K562 (cell line): Measurements from ENCODE around the gene HELZ. TPM values are rescaled to one million over a fixed set of nuclear protein-coding genes. Genes with fewer than 3 reads are reported as not detected.

Source experiments
- ATF3 ChIP-seq, 2 experiments: fragments of 450-650 bp in 1 of 2; sonication (generic) in 1 of 2; formaldehyde crosslinking in 1 of 2; IDR thresholded peaks in 1 of 2; conservative IDR thresholded peaks in 1 of 2; 2 replicates each; pipeline versions ENCODE4 v1.6.1 to v1.8.1; 2016 to 2023; ENCODE audit warnings: mild to moderate bottlenecking in 2 of 2, moderate library complexity in 2 of 2, inconsistent platforms in 1 of 2, missing genetic modification reagents in 1 of 2
- BCL6 ChIP-seq: fragments of 250-450 bp; sonication (Bioruptor Pico); IDR thresholded peaks from 2 replicates; pipeline ENCODE4 v1.4.0; 2020
- CLOCK ChIP-seq: fragments of 250-450 bp; sonication (Bioruptor Pico); IDR thresholded peaks from 2 replicates; pipeline ENCODE4 v1.4.0; 2020; ENCODE audit warnings: mild to moderate bottlenecking, moderate library complexity, borderline replicate concordance
- E2F4 ChIP-seq: sonication (generic); formaldehyde crosslinking; IDR thresholded peaks from 2 replicates; pipeline ENCODE4 v1.8.0; 2022; ENCODE audit warnings: mild to moderate bottlenecking, low read depth, missing genetic modification reagents
- E2F6 ChIP-seq, 2 experiments: IDR thresholded peaks; 2 replicates each; pipeline ENCODE4 v1.6.1; 2011; ENCODE audit warnings: borderline replicate concordance in 1 of 2, control low read depth in 1 of 2, low read depth in 1 of 2, low read length in 1 of 2, mild to moderate bottlenecking in 1 of 2, mixed read lengths in 1 of 2, moderate library complexity in 1 of 2; ENCODE audit not compliant: insufficient read depth in 1 of 2, insufficient read length in 1 of 2, poor library complexity in 1 of 2, severe bottlenecking in 1 of 2; ENCODE audit errors: extremely low read depth in 1 of 2
- FOXK2 ChIP-seq, 2 experiments: fragments of 450-650 bp; IDR thresholded peaks in 1 of 2; conservative IDR thresholded peaks in 1 of 2; 2 replicates each; pipeline ENCODE4 v1.6.1; 2016; ENCODE audit warnings: low read depth in 2 of 2, mild to moderate bottlenecking in 1 of 2
- PCBP1 ChIP-seq: fragments of 200-400 bp; formaldehyde crosslinking; IDR thresholded peaks from 2 replicates; pipeline ENCODE4 v1.6.1; 2018; ENCODE audit warnings: mild to moderate bottlenecking, low read depth, low read length; ENCODE audit not compliant: poor library complexity, severe bottlenecking
- RCOR1 ChIP-seq, 2 experiments: IDR thresholded peaks; 2 replicates each; pipeline ENCODE4 v1.6.1; 2012; ENCODE audit warnings: low read depth in 2 of 2, low read length in 2 of 2, borderline replicate concordance in 1 of 2, improper control_type of control experiment in 1 of 2
- TAF9B ChIP-seq: fragments of 450-650 bp; IDR thresholded peaks from 2 replicates; pipeline ENCODE4 v1.6.1; 2018; ENCODE audit warnings: mild to moderate bottlenecking; ENCODE audit not compliant: partially characterized antibody
- ZNF232 ChIP-seq: sonication (generic); formaldehyde crosslinking; IDR thresholded peaks from 2 replicates; pipeline ENCODE4 v1.8.0; 2022; ENCODE audit warnings: mild to moderate bottlenecking, missing genetic modification reagents
- ZNF639 ChIP-seq, 2 experiments: fragments of 200-800 bp in 1 of 2; sonication (Bioruptor generic) in 1 of 2; sonication (generic) in 1 of 2; formaldehyde crosslinking in 1 of 2; IDR thresholded peaks in 1 of 2; conservative IDR thresholded peaks in 1 of 2; 2 replicates each; pipeline versions ENCODE4 v1.5.0 to v1.6.1; 2016 to 2020; ENCODE audit warnings: missing compliant biosample characterization in 1 of 2, missing genetic modification characterization in 1 of 2, missing genetic modification reagents in 1 of 2
- ZNF785 ChIP-seq: fragments of 250-450 bp; sonication (Bioruptor Pico); IDR thresholded peaks from 2 replicates; pipeline ENCODE4 v1.4.0; 2020; ENCODE audit warnings: mild to moderate bottlenecking
- polyA plus RNA-seq, 8 experiments: library from polyadenylated mRNA; depleted of rRNA in 4 of 8; stranded (reverse) in 5 of 8; unstranded in 3 of 8; fragments of >200 nt; fragmentation: Nextera tagmentation in 2 of 8; fragmentation: Illumina TruSeq in 1 of 8; extraction: Ambion mirVana in 2 of 8; extraction: Trizol in 1 of 8; gene quantifications; 2 replicates each; pipeline versions ENCODE4 v1.2.1 to v1.2.3, GENCODE V29; 2011 to 2014; ENCODE audit warnings: inconsistent platforms in 1 of 8, missing spikeins in 1 of 8
- total RNA-seq, 7 experiments: library from RNA; depleted of rRNA in 6 of 7; stranded (reverse); fragments of >200 nt in 6 of 7; fragmentation: Illumina TruSeq in 2 of 7; extraction: Trizol in 2 of 7; gene quantifications; 2 replicates each; pipeline versions ENCODE4 v1.2.1 to v1.2.3, GENCODE V29; 2011 to 2021; ENCODE audit warnings: low replicate concordance in 1 of 7

The HELZ gene
- total and polyA plus RNA-seq, 9 of the 15 experiments (the other 6 are each of a cell fraction or from before 2014, with no cell fraction given), result 5.2 to 39.8 (median 17.3) TPM

GRCh38 chr17:67276075-67276474 lies 31.1 kb upstream of the HELZ start (continued):
- TF ChIP-seq E2F4 (CRISPR knock-in tag), result no peak
- no peak for TF ChIP-seq ZNF639 (CRISPR knock-in tag; conservative IDR thresholded peaks at IDR 0.05 in 1 of 2, IDR thresholded peaks at IDR 0.05 in 1 of 2)
- TF ChIP-seq E2F6 (IDR thresholded peaks at IDR 0.05; ENCODE audit: borderline replicate concordance in 1 of 2, extremely low read depth in 1 of 2, insufficient read depth in 1 of 2, insufficient read length in 1 of 2, low read depth in 1 of 2, low read length in 1 of 2, poor library complexity in 1 of 2, severe bottlenecking in 1 of 2), result peak in 1 of 2 experiments; percentile 8
- TF ChIP-seq CLOCK (CRISPR knock-in tag), result no peak
- TF ChIP-seq BCL6 (CRISPR knock-in tag), result no peak
- TF ChIP-seq ATF3 (IDR thresholded peaks at IDR 0.05), result no peak
- TF ChIP-seq ATF3 (CRISPR knock-in tag; conservative IDR thresholded peaks at IDR 0.05), result no peak
- TF ChIP-seq FOXK2 (conservative IDR thresholded peaks at IDR 0.05 in 1 of 2, IDR thresholded peaks at IDR 0.05 in 1 of 2; ENCODE audit: low read depth in 2 of 2), result no peak
- TF ChIP-seq PCBP1, result no peak
- TF ChIP-seq ZNF785 (CRISPR knock-in tag), result no peak
- no peak for TF ChIP-seq RCOR1 (IDR thresholded peaks at IDR 0.05; ENCODE audit: borderline replicate concordance in 1 of 2, low read depth in 2 of 2, low read length in 2 of 2)
- TF ChIP-seq ZNF232 (CRISPR knock-in tag), result no peak
- no peak for TF ChIP-seq TAF9B
